Hematopoietic multipotent progenitor cell treated with erythropoietin and hydrocortisone succinate and interleukin-3 and kit ligand, for 8 days (in vitro differentiated cells): ENCODE results near the gene UQCR10.

Experiments
- DNase-seq: peaks from one replicate; pipeline ENCODE4 v3.0.0-alpha.2; 2015

The UQCR10 gene

DNA sequence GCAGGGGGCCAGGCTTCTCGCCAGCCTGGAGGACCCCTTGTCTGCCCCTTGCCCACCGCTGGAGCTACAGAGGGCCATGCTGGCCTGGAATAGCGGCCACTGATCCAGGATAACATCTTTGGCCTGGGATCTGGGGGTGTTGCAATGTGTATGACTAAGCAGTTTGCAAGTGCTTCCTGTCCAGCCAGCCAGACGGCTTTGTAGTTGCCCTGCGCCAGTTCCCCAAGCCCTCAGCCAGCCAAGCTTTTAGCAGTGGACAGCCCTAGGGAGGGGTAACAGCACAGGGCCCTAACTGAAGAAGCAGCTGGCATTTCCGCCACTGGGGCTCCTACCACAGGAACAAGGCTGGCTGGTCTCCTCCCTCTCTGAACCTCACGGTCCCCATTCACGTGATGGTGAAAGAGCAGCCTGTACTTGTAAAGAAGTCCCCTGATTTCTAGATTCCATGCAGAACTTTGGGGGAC is 32.1 kb downstream of the UQCR10 start:
- peak; percentile 48 for DNase-seq

DNA sequence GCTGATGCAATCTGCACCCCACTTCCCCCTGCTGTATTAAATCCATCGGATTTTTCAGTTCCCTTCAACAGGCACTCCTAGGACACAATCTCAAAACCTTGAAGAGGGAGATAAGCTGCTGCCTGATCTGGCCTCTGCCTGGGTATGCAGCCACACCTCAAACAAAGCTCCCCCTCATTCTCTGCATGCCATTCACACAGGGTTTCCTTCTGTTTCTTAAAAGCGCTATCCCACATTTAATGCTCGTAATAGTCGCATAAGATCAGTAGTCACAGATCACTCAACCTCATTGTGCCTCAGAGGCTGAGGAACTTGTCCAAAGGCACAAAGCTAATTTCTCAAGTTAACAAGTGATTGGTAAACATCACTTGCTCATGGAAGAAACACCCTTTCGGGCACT is 34.0 kb downstream of the UQCR10 start:
- no peak for DNase-seq

DNA sequence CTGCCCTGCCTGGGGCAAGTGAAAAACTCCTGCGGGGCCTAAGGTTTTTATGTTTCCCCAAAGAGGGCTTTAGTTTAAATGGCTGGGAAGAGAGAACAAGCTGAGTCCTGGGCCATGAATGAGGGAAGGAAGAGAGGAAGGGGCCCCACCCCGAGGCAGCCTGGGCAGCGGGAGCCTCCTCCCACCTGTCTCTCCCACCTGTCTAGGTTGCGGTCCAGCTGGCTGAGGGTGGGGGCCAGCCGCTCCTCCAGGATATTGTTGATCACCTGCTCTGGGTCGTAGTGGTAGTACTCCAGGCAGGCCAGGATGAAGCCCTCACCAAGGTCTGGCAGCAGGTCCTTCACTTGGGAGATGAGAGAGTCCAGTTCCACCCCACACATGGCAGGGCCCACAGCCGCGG is 34.6 kb downstream of the UQCR10 start:
- no peak for DNase-seq

DNA sequence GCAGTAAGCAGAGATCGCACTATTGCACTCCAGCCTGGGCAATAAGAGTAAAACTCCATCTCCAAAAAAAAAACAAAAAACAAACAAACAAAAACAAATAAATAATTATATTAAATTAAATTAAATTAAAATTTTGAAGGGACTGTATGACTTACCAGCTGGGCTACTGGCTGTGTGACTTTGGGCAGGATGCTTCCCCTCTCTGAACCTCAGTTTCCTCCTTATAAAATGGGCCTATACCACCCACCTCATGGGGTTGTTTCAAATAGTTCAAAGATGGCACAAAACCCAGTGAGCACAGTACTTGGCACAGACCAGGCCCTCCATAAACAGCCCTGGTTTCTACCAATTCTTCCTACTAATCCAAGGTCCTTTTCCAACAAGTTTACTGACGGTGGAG is 36.0 kb downstream of the UQCR10 start:
- no peak for DNase-seq

DNA sequence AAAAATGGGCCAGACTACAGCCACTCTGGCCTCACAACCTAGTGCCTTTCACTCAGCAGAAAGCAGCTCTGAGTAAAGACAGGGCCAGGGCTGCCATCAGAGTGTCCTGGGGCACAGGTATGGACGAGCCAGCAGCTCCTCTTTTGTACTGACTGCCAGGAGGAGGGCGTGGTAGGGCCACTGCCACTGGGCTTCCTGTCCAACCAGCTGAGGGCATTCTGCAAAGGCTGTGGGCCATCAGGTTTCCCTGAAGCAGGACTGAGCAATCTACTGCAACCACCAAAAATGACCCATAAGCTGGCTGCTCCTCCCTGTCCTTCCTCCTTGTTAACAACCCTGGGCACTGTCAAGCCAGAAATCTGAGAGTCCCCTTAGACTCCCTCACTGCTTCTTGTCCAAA is 37.8 kb downstream of the UQCR10 start:
- no peak for DNase-seq

- no peak for DNase-seq
Measured at GRCh38 chr22:29806196-29806595, 39.0 kb downstream of the UQCR10 start.

GRCh38 chr22:29810216-29810615 is 43.0 kb downstream of the UQCR10 start:
- no peak for DNase-seq

DNA sequence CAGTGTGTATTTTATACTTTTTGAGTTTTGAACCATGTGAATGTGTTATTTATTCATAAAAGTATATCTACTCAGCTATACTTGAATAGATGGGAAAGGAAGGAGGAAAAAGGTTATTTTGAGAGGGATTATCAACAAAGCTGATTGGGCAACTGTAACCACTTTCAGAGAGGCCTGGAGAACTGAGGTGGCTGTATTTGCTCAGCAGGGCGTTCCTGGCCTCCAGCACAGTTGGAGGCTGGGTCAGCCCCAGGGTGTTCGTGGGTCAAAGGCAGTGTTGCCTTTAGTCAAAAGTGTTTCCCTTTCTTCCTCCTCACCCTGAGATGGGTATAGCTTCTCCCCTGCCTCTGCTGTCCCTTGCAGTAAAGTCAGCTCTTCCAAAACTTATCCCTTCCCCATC is 44.2 kb downstream of the UQCR10 start:
- DNase-seq = no peak

GRCh38 chr22:29813126-29813525 is 46.0 kb downstream of the UQCR10 start:
- no peak for DNase-seq

DNA sequence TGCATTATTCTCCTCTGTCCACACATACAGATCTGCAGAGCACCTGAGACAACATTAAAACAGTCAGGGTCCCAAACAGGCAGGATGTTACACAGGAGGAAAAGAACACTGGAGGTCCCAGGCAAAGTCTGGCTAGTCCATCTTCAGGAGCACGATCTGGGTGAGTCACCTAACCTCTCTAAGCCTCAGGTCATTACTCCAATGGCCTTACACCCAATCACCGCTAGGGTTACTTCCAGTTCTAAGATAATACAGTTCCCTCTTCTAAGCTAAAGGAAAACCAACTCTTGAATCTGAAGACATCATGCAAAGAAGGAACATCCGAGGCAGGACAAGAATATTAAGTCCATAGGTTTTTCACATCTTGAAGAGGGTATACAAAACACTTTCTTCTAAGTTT is 46.4 kb downstream of the UQCR10 start:
- no peak for DNase-seq

DNA sequence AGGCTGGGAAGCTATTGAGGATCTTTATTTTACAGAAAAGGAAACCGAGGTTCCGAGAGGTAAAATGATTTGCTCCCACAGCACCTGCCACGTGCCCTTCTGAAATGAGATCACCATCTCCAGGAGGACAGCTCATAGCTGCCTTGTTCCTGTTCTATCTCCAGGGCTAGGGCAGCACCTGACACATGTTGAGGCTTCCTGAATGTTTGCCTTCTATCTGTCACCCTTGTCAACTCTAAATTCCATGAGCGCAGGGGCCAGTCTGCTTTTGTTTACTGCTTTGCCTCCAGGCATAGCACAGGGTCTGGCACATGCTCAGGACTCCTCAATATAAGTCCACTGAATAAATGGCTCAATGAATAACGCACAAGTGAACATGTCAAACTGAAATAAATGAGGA is 46.8 kb downstream of the UQCR10 start:
- DNase-seq = no peak

DNA sequence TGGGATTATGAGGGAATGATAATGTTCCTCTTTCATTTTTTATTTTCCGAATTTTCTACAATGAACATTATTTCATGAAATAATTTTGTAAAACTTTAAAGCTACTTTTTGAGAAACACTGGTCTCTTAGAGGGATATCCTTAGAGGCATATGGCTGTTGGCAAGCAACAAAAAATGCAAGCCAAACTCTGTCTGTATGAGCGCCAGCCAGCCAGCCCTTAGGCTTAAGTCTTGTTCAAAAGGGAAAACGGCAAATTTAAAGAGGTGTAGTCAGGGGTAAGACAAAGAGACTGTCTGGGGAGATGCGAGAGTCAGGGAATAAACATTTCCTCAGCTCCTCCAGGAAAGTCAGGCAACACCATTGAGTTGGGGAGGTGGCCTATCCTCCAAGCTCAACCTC is 48.4 kb downstream of the UQCR10 start:
- DNase-seq = no peak

- DNase-seq = no peak
Measured at GRCh38 chr22:29816128-29816527, 49.0 kb downstream of the UQCR10 start.

- no peak for DNase-seq
Measured at GRCh38 chr22:29816539-29816938, 49.4 kb downstream of the UQCR10 start.

DNA sequence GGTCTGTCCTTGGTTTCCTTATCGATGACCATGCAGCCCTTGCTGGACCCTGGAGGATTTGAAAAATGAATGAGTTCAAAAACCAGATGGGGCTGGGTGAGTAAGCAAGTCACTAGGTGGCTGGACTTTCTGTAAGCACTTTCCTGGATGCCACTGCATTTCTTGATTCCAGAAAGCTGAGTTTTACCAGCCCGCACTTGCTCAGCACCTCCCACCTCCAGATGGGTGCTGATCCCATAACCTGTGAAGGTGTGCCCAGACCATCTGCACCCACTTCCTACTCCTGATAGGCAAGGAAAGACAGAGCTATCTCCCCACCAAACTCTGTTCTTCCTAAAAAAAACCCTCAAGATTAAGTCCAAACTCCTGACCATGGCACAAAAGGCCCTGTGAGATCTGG is 49.8 kb downstream of the UQCR10 start:
- no peak for DNase-seq

GRCh38 chr22:29817724-29818123 is 50.6 kb downstream of the UQCR10 start:
- DNase-seq = no peak

- no peak for DNase-seq
Measured at GRCh38 chr22:29819501-29819900, 52.3 kb downstream of the UQCR10 start.
